Body of pancreas (tissue), 4 donors: ENCODE results near the gene CAMTA1.

Experiments used
- POLR2A ChIP-seq, 3 donors: fragments of 450-650 bp; IDR thresholded peaks; one replicate each; pipeline ENCODE4 v1.6.1; 2016; ENCODE audit warnings: antibody characterized with exemption in 3 of 3, mild to moderate bottlenecking in 2 of 3
- TF ChIP-seq, protein P1 (sequence below), 7 experiments: fragments of 450-650 bp in 4 of 7; fragments of 200-600 bp in 3 of 7; sonication (generic) in 3 of 7; IDR thresholded peaks; one replicate each; pipeline ENCODE4 v1.5.1; 2016 to 2019; ENCODE audit warnings: antibody characterized with exemption in 7 of 7

- TF ChIP-seq, protein P1, sequence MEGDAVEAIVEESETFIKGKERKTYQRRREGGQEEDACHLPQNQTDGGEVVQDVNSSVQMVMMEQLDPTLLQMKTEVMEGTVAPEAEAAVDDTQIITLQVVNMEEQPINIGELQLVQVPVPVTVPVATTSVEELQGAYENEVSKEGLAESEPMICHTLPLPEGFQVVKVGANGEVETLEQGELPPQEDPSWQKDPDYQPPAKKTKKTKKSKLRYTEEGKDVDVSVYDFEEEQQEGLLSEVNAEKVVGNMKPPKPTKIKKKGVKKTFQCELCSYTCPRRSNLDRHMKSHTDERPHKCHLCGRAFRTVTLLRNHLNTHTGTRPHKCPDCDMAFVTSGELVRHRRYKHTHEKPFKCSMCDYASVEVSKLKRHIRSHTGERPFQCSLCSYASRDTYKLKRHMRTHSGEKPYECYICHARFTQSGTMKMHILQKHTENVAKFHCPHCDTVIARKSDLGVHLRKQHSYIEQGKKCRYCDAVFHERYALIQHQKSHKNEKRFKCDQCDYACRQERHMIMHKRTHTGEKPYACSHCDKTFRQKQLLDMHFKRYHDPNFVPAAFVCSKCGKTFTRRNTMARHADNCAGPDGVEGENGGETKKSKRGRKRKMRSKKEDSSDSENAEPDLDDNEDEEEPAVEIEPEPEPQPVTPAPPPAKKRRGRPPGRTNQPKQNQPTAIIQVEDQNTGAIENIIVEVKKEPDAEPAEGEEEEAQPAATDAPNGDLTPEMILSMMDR (IDR thresholded peaks at IDR 0.05): no peak
- TF ChIP-seq POLR2A (IDR thresholded peaks at IDR 0.05): no peak
These were observed 805.2 kb downstream of the CAMTA1 start for GRCh38 chr1:7590426-7590790.
